NCI-H510A (cell line): ENCODE data around the gene NFIX.
A peak's percentile ranks its signal among the peaks of the same experiment; 100 is the strongest.

Experiments
- DNase-seq: peaks from one replicate; lab custom pipeline; 2025; lab: John Stamatoyannopoulos, UW

NFIX gene

GRCh38 chr19:13093407-13094105 lies 98.3 kb downstream of the NFIX start:
- DNase-seq, result no peak

- DNase-seq, result no peak
These were observed 98.8 kb downstream of the NFIX start for GRCh38 chr19:13094106-13094504.

DNA sequence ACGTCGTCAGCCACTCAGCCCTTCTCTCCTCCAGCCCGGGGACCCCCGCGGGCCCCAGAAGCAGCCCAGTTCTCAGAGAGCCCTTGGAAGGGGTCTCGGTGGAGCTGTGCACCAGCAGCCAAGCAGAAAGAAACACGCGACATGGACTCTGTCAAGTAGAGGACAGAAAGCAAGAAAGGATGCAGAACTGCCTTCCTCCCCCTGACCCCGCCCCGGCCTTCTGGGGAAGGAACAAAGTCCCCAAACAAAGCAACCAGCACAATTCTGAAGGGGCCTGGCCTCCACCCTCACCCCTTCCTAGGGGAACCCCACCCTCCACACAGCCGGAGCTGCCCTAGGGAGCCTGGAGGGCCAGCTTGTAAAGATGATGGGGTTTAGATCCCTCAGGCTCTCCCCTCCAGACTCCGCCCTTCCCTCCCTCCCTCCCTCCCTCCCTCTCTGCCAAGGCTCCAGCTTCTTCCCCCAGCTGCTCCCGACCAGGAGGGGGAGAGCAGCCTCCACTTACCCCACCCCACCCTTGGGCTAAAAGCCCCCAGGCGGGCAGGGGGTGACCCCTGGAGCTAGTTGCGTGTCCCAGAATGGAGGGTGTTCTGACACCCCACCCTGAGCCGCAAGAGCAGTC lies 99.6 kb downstream of the NFIX start:
- DNase-seq, result no peak

- DNase-seq, result peak; percentile 69
These were observed 100.1 kb downstream of the NFIX start for GRCh38 chr19:13095393-13095784.

- peak; percentile 45 for DNase-seq
These were observed 101.0 kb downstream of the NFIX start for GRCh38 chr19:13095934-13096927.

DNA sequence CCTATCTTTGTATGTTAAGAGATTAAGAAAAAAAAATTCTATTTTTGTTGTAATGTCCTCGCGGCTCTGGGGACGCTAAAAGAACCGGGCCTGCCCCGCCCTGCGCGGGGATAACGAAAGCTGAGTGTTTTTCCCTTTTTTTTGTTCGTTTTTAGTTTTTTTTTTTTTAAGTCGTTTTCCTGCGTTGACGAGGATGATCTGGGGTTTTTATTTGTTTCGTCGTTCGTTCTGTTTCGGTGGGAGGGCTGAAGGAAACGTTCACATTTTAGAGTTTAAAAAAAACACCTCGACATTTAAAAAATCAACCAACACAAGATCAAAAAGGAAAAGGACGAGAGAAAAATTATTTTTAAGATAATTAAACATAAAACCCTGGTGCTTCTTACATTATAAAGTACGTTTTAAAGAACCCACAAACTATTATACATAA lies 101.8 kb downstream of the NFIX start:
- no peak for DNase-seq

DNA sequence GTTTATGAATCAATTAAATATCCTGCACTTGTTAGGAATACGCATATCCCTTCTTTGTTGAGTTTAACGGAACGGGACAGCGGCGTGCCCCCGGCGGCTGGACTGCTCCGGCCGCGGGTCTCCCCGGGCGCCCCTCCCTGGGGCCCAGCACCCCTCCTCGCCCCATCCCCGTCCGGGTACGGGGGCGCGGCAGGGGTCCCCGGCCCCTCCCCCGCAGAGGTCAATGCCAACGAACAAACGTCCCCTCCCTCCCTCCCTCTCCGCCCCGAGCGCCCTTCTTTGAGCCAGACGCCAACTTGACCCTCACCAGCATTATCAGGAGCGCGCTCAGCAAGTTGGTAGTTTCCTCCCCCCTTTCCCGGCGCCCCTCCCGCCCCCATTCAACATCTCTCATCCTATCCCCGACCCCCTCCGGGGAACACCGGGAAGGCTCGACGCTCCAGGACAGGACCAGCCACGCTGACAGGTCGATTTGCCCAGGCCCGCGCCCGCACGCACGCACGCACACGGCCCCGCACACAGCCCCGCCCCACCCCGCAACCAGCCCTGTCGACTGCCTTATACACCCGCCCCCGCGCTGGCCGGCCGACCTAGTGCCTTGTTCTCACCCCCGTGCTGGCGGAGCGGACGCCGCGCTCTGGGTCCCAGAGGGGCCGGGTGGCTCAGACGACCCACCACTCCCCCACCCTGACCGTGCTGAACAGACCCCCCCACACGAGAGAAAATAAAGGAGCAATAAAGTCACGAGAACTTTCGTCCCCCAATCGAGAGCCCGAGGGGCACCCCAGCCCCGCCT lies 102.4 kb downstream of the NFIX start:
- no peak for DNase-seq

DNA sequence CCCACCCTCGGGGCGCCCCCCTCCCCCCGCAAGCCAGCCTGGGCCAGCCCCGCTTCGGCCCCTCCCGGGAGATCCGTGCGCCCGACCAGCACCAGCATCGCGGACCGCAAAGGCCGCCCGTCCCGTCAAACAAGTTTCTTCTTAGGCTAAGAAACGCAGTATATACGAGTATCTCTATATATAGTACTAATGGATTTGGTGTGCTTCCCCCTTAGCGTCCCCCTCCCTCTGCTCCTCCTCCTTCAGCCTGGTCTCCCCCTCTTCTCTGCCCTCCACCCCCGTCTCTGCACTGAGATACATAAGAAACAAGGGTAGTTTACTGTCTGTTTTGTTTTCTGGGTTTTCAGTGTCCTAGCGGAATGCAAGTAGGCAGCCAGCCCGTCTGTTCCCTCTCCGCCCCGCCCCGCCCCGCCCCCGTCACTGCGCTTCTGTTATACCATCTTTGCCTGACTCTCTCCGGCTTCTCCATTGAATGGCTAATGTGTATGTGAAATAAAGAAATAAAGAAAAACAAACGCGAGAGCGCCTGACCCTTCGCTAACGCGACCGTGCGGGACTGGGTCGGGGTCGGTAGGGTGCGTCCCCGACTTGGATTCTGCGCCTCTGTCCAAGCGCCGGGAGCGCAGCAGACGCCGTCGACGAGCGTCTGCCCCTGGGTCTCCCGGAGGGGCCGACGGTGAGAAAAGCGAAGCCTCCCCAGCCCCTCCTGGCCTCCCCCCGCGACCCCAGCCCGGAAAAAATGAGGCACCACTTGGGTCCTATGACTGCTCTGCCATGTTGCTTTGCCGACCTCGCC lies 103.2 kb downstream of the NFIX start:
- no peak for DNase-seq

GRCh38 chr19:13099073-13099999 lies 104.1 kb downstream of the NFIX start:
- DNase-seq, result peak; percentile 54

- no peak for DNase-seq
These were observed 104.8 kb downstream of the NFIX start for GRCh38 chr19:13100031-13100588.

- no peak for DNase-seq
These were observed 105.7 kb downstream of the NFIX start for GRCh38 chr19:13100841-13101589.

DNA sequence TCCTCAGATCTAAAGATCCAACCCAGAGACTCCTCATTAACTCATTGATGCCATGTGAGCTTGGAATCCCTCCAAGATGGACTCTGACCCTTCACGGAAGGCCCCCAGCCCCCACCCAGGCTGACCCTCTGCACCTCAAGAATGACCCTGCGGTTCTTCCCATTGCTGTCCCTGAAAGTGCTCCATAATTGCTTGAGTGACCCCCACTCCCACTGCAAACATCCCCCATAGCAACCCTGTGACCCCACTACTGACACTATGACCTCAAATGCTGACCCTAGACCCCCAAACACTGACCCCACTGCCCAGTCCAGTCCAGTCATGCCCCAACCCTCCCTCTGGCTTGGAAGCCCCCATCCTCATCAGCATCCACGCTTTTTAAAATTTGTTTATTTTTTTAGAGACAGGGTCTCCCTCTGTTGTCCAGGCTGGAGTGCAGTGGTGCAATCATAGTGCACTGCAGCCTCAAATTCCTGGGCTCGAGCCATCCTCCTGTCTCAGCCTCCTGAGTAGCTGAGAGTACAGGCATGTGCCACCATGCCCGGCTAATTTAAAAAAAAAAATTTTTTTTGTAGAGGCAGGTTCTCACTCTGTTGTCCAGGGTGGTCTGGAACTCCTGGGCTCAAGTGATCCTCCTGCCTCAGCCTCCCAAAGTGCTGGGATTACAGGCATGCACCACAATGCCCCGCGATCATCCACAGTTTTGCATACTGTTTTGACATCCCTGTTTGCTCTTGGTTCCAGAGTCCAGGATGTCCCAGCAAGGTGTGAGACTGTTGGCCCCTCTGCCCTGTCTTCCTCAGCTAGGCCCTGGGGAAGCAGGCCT lies 106.5 kb downstream of the NFIX start:
- DNase-seq, result no peak

DNA sequence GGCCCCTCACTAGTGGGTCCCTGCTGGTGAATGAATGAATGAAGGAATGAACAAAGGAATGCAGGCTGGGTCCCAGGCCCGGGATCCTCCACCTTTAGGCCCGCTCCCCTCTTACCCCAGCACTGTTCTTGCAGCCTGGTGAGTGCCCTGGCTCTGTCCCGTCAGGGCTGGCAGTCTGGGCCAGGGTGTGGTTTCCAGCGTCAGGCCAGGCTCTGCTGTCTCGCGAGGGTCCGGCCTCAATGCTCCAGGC lies 107.1 kb downstream of the NFIX start:
- DNase-seq, result no peak

GRCh38 chr19:13102666-13103580 lies 107.6 kb downstream of the NFIX start, which contains the start of gene LYL1:
TSS of gene LYL1 (minus strand) at chr19:13102858. CDS start at chr19:13101171, 1,687 bp downstream.
- DNase-seq, result no peak

DNA sequence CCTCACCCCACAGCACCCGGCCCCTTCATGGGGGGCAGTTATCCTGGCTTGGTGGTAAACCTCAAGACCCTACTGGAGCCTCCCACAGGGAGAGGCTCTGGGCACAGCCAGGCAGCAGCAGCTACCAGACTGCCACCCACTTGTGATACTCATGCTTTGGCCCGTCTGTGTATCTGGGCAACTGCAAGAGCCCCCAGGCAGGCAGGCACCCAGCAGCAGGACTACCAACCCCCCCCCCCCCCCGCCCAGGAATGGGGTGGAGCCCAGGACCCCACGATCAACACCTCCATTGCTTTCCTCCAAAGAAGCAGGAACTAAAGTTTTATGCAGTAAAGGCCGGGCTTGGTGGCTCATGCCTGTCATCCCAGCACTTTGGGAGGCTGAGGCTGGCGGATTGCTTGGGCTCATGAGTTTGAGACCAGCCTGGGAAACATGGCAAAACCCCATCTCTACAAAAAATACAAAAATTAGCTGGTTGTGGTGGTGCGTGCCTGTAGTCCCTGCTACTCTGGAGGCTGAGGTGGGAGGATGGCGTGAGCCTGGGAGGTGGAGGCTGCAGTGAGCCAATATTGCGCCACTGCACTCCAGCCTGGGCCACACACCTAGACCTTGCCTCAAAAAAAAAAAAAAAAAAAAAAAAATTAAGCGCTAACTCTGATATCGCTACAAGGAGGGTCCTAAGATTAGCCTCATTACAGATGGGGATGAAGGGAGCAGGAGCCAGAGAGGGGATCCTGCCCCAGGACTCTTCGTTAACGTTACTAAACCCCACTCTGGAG lies 108.5 kb downstream of the NFIX start:
- no peak for DNase-seq

- DNase-seq, result no peak
These were observed 109.1 kb downstream of the NFIX start for GRCh38 chr19:13104360-13104847.
